Measurements from ENCODE around the gene KDM4C. TPM values are rescaled to one million over a fixed set of nuclear protein-coding genes. Genes with fewer than 3 reads are reported as not detected.

The KDM4C gene
- total and polyA plus RNA-seq, 2 of the 8 experiments (the other 6 are each of a cell fraction or from before 2014, with no cell fraction given), result 13.0 to 26.1 TPM

GRCh38 chr9:7009065-7009464, 251.3 kb downstream of the KDM4C start:
- Histone ChIP-seq H3K4me3 (ENCODE audit: extremely low read depth in 1 of 4, insufficient read depth in 2 of 4, low read depth in 3 of 4, low read length in 4 of 4) (no peak overlapping the region), H3K23me2 (ENCODE audit: low read depth, low read length) (no peaks in the 10 kb centered on the region), H3K79me2 (ENCODE audit: control insufficient read depth in 1 of 2, insufficient read depth in 2 of 2, low read length in 2 of 2) (no peaks in the 10 kb centered on the region), H2BK12ac (ENCODE audit: low read depth, low read length) (no peak overlapping the region), H4K5ac (ENCODE audit: insufficient read length, low read depth, low read length) (no peak overlapping the region), H2AFZ (ENCODE audit: low read length) (no peak overlapping the region), H3K27ac (ENCODE audit: low read depth, low read length) (no peak overlapping the region), H2BK120ac (replicated peaks; ENCODE audit: low read depth, low read length) (no peak overlapping the region), H3K56ac (replicated peaks; ENCODE audit: insufficient read length, low read depth, low read length) (no peak overlapping the region), H2BK5ac (ENCODE audit: low read depth, low read length) (no peak overlapping the region), H3K79me1 (ENCODE audit: low read depth, low read length) (no peaks in the 10 kb centered on the region), H3K9ac (replicated peaks in 1 of 4; ENCODE audit: extremely low read depth in 1 of 4, low read depth in 3 of 4, low read length in 3 of 4) (no peak overlapping the region), H3K9me3 (ENCODE audit: insufficient read depth in 2 of 2, low read depth in 1 of 2, low read length in 1 of 2) (no peaks in the 10 kb centered on the region), H3K4me1 (replicated peaks in 1 of 4; ENCODE audit: control insufficient read depth in 3 of 4, insufficient read depth in 4 of 4, low read length in 3 of 4) (no peaks in the 10 kb centered on the region; a peak in 1 of 7 replicates), H4K20me1 (replicated peaks in 1 of 2; ENCODE audit: control insufficient read depth in 1 of 2, insufficient read depth in 2 of 2, low read length in 2 of 2) (no peaks in the 10 kb centered on the region), H3K27me3 (replicated peaks in 1 of 4; ENCODE audit: control insufficient read depth in 3 of 4, extremely low read depth in 1 of 4, insufficient read depth in 3 of 4, low read length in 3 of 4) (no peaks in the 10 kb centered on the region), H4K91ac (replicated peaks; ENCODE audit: insufficient read length, low read length) (no peak overlapping the region), H3K4ac (replicated peaks; ENCODE audit: insufficient read length, low read depth, low read length) (no peak overlapping the region), H3K18ac (ENCODE audit: extremely low read depth, low read length) (no peak overlapping the region), H2BK15ac (ENCODE audit: low read length) (no peak overlapping the region), H3K4me2 (ENCODE audit: insufficient read depth in 1 of 2, low read depth in 2 of 2, low read length in 2 of 2) (no peak overlapping the region), H4K8ac (ENCODE audit: extremely low read depth, insufficient read depth, low read length) (no peak overlapping the region), H3K36me3 (ENCODE audit: control insufficient read depth in 2 of 4, insufficient read depth in 4 of 4, low read length in 3 of 4) (peaks cover 3 to 15% (median 7%) of the 10 kb centered on the region in 4 experiments; a peak in 6 of 8 replicates), H2BK20ac (ENCODE audit: low read length) (no peak overlapping the region), H2AK5ac (ENCODE audit: low read depth, low read length) (no peak overlapping the region), H3K14ac (ENCODE audit: insufficient read length) (no peak overlapping the region), H3K23ac (ENCODE audit: insufficient read length) (no peak overlapping the region)
- no peak for FAIRE-seq
- ChIA-PET CTCF (ENCODE audit: partially characterized antibody) (no interaction called here), POLR2A (ENCODE audit: partially characterized antibody) (no interaction called here)
- TF ChIP-seq ZNF274 (IDR thresholded peaks at IDR 0.05; ENCODE audit: borderline replicate concordance, extremely low read depth, low read length) (no peak), RAD21 (IDR thresholded peaks at IDR 0.05 in 1 of 2, conservative IDR thresholded peaks at IDR 0.05 in 1 of 2; ENCODE audit: low read depth in 2 of 2, low read length in 2 of 2) (no peak), TAF1 (IDR thresholded peaks at IDR 0.05; ENCODE audit: low read depth, low read length) (no peak), USF2 (IDR thresholded peaks at IDR 0.05; ENCODE audit: low read length) (no peak), RNF2 (IDR thresholded peaks at IDR 0.05; ENCODE audit: borderline replicate concordance, low read depth, low read length, missing control alignments, poor library complexity, severe bottlenecking) (no peak), KDM4A (IDR thresholded peaks at IDR 0.05; ENCODE audit: low read depth, low read length, severe bottlenecking) (no peak), ATF2 (IDR thresholded peaks at IDR 0.05; ENCODE audit: low read length) (no peak), SIRT6 (IDR thresholded peaks at IDR 0.05; ENCODE audit: low read length) (no peak), PHF8 (conservative IDR thresholded peaks at IDR 0.05; ENCODE audit: low read depth, low read length) (no peak)
- no peak for DNase-seq (ENCODE audit: low read depth in 1 of 2, low spot score in 2 of 2)
- WGBS, 2 experiments (ENCODE audit: extremely low coverage in 1 of 2, insufficient coverage in 1 of 2, insufficient read length in 1 of 2, insufficient replicate concordance in 2 of 2, low coverage in 1 of 2, low lambda C conversion rate in 2 of 2, missing lambda C conversion rate in 1 of 2), result 96% methylated on average over 1 of the region's 1 CpG; no CpG with 5 or more reads in 1 of the 2 experiments

Measured in H1 (cell line).